GM18511 (cell line): ENCODE measurements around the gene TBC1D2.

Experiments
- ATAC-seq: cut with Tn5 transposase; IDR thresholded peaks from one replicate; pipeline ENCODE4 v1.9.1; 2021; ENCODE audit warnings: mild to moderate bottlenecking, moderate library complexity; ENCODE audit not compliant: unreplicated experiment

TBC1D2 gene

DNA sequence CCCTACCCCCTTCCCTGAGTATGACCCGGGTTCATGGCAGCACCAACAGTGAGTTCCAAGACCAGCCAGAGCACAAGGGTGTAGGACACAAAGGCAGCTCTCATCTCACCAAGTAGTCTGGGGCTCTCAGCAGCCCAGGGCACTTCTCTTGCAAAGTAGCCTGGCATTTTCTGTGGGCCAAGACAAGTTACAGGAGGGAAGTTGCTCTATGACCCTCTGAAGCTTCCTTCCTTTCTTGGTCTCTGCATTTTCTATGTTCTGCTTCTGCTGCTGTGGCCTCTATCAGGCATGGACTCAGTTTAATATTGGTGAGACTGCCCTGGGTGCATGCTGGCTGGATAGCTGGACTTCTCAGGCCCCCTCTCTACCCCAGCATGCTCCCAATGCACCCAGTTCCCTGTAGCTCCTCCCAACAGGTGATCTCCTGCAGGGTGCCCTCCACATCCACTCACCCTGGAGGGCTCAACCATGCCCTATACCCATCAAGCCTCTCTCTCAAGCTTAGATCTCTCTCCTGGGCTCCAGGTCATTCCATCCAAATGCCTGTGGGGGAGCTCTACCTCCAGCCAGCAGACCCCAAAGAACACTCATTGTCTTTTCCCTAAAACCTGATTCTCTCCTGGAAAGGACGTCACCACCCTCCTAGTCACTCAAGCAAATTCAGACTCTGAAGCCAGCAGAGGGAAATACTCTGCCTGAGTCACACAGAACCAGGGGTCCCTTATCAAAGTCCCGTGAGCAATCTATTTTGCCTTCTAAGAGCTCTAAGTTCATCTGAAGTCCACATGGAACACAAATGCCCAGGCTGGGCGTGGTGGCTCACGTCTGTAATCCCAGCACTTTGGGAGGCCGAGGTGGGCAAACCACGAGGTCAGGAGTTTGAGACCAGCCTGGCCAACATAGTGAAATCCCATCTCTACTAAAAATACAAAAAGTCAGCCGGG lies 13.8 kb downstream of the TBC1D2 start:
- ATAC-seq = no peak

DNA sequence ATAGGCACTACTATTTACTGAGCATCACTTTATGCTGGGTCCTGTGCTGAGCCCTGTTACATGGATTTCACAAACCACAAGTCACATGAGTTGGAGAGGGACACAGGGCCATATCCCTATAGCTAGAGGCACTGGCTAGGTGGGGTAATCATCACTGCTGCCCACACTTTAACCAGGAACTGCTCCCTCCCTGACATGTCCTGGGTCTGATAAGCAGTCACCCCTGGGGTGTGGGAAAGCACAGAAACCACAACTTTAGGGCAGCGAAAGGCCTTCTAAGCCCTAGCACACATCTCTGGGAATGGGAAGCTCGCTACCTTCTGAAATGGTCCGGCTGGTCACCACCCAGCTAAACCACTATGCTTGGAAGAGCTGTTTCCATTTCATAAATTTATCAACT lies 15.0 kb downstream of the TBC1D2 start:
- ATAC-seq = no peak

DNA sequence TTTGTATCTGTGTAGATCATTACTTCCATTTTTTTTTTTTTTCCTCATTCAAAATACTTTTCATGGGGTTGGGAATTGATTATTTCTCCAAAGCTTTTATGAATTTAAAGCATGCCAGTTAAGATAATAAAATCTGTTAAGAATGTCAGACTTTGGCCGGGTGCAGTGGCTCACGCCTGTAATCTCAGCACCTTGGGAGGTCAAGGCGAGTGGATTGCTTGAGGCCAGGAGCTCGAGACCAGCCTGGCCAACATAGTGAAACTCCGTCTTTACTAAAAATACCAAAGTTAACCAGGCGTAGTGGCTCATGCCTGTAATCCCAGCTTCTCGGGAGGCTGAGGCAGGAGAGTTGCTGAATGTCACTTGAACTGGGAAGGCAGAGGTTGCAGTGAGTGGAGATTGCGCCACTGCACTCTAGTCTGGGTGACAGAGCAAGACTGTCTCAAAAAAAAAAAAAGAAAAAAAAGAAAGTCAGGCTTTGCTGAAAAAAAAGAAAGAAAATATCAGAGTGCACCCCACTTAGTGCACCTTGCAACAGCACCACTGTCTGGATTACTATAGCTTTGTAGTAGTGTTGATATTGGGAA lies 18.5 kb downstream of the TBC1D2 start:
- ATAC-seq = no peak

DNA sequence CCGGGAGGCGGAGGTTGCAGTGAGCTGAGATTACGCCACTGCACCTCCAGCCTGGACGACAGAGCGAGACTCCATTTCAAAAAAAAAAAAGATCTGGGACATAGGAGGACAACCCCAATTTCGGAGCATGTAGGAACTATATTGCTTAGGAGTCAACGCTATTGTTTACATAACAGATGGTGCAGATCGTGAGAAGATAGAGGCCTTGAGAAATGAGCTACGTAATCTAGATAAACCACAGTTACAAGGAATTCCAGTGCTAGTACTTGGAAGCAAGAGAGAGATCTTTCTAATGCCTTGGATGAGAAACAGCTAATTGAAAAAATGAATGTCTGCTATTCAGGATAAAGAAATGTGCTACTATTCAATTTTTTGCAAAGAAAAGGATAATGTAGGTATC lies 20.3 kb downstream of the TBC1D2 start:
- ATAC-seq = no peak

DNA sequence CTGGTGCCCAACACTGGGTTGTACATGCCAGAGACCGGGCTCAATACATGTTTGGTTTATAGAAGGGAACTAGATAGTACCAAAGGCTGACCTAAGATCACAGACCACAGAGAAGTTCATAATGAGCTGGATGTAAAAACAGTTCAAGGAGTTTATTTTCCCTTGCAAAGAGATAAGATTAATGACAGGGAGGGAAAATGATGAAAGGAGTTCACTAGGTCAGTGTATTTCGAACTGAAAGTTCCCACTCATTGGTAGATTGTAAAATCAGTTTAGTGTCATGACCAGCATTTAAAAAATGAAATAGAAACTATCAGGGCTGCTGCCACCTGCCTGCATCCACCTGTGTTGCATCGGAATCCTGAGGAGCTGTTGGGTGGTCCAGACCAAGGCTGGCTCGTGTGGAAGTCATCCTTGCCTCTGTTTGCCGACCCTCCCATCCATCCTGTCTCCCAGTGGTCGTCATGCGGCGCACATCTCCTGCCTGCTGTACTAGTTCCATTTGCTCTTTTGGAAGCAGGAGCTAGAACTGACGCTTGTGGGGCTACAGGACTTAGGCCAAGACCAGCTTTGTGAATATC lies 21.1 kb downstream of the TBC1D2 start:
- ATAC-seq = no peak

DNA sequence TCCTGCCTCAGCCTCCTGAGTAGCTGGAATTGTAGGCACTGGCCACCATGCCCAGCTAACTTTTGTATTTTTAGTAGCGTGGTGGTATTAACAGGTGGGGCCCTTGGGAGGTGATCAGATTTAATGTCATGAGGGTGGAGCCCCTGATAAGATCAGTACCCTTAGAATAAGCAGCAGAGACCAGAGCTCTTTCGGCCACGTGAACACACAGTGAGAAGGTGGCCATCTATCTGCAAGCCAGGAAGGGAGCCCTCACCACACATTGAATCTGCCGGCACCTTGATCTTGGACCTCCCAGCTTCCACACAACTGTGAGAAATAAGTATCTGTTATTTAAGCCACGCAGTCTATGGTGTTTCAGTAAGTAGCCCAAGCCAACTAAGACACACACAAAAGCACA lies 22.5 kb downstream of the TBC1D2 start:
- ATAC-seq = no peak

DNA sequence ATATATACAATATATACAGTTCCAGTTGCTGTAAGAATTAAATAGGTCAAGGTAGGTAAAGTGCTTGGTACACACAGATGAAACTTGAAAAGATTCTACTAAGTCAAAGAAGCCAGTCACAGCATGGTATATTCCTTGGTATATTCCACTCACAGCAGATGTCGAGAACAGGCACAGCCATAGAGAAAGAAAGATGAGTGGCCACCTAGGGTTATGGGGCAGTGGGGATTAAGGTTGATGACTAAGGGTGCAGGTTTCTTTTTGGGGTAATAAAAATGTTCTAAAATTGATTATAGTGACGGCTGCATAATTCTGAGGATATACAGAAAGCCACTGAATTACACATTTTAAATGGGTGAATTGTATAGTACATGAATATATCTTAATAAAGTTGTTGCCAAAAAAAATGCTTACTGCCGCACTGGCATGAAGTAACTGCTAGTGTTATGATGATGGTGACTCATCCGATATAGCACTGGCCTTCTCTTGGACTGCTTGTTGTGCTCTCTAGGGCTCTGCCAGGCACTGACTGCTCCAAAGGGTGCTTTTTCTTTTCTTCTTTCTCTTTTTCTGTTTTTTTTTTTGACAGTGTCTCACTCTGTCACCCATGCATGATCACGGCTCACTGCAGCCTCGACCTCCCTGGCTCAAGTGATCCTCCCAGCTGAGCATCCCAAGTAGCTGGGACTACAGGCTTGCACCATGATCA lies 23.5 kb downstream of the TBC1D2 start:
- ATAC-seq = no peak

DNA sequence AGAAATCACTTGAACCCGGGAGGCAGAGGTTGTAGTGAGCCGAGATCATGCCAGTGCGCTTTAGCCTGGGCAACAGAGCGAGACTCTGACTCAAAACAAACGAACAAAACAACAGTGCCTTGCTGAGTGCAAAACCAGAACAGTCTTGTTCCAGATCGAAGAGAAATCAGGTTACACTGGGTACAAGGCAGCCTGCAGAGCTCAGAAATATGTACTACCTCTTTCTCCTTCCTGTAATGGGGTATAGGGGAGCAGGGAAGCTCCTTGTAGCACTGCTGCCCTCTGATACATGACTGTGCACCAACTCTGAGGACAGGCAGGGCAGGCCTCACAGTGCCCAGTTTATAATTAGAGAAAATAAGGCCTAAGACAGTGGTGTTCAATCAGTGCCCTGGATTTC lies 24.7 kb downstream of the TBC1D2 start:
- ATAC-seq = no peak

DNA sequence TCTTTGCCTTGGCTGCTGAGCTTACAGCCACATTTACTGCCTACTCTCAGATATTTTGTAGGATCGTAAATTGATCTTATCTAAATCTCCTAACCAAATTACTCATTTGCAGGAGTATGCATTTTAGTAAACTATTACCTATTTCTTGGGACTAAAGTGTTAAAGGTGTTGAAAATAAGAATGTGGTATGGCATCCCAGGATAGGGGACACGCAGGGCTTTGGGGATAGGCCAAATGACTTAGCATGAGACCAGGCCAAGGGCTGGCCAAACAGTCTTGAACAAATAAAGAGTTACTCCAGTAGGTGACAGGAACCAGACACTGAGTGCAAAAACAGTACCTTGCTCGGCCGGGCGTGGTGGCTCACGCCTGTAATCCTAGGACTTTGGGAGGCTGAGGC lies 25.1 kb downstream of the TBC1D2 start:
- ATAC-seq = no peak

DNA sequence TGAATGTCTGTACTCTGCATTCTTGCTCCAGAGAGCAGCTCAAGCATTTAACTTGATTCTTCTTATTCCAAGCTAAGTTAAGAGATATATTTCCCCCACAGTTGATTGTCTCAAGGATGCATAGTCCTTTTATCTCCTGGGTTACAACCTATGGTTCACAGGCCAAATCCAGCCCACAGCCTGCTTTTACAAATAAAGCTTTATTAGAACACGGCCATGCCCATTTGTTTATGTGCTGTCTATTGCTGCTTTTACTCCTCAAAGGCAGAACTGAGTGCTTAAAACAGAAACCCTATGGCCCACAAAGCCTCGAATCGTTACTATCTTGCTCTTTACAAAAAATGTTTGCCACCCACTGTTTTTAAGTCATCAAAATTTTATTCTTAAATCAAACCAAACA lies 25.8 kb downstream of the TBC1D2 start:
- no peak for ATAC-seq

DNA sequence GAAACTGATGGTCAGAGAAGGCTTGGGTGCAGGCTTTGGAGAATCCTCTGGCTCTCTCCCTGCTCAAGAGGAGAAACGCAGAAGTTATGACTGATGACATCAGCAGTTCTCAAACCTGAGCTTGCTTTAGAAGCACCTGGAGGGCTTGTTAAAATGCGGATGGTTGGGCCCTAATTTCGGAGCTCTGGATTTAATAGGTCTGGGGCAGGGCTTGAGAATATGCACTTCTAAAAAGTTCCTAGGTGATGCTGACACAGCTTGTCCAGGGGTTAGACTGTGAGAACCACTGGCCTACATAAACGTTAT lies 26.4 kb downstream of the TBC1D2 start:
- no peak for ATAC-seq

DNA sequence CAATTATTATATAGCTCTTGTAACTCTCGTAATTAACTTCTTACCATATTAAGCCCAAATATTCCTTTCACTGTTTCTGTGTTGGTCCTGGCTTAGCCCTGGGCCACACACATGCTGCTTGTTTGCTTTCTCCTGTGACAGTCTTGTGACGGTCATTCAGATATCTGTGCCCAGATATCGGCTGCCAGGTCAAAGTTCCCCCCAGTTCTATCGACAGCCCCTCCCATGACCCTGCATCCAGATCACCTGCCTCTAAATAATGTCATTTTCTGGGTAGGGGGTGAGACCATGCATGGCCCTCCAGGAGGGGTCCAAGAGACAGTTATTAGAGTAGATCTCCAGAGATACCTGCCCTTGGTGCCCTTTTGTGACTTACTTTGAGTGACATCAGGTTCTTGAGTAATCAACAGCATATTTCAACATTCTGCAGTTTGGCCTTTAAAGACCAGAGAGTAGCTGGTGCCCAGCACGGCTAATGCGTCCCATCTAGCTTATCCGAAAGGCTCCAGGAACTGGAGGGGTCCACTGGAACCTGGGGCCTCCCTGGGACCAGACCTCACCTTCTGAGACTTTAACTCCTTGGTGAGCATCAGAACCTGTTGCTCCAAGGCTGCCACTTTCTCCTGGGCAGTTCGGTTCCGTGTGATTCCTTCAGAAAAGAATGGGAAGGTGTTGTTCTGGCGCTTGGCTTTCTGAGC lies 26.9 kb downstream of the TBC1D2 start:
- no peak for ATAC-seq

DNA sequence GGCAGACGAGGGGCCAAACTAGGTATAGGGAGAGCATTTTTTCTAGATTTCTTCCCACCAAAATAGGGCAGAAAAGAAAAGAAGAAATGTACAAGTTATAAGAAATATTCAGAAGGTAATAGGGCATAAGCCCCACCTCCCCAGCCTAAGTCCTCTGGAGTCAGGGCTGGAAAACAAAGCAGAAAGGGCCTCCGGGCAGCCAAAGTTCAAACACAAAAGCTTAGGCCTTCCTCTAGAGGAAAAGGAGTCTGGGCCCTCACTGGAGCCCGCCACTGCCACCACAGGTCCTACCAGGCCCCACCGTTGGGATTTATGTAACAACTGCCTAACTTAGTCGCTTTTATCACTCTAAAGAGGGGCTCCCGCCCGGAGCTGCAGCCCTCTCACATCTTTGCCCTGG lies 27.6 kb downstream of the TBC1D2 start:
- no peak for ATAC-seq

DNA sequence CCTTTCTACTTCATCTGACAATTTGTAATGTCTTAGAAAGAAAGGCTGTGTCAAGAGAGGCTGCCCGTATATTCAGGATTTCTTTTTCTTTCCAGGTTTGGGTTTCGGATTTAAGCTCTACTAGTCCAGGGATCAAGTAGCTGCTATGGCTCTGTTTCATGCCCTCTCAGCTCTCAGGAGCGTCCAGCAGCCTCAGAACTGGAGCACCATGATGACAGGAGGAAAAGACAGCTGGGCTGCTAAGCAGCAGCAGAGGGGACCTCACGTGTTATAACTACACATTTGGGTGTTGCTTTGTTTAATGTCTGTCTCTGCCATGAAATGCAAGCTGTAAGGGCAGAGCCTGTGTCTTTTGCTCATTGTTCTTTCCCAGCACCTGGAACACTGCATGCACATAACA lies 28.5 kb downstream of the TBC1D2 start:
- no peak for ATAC-seq

DNA sequence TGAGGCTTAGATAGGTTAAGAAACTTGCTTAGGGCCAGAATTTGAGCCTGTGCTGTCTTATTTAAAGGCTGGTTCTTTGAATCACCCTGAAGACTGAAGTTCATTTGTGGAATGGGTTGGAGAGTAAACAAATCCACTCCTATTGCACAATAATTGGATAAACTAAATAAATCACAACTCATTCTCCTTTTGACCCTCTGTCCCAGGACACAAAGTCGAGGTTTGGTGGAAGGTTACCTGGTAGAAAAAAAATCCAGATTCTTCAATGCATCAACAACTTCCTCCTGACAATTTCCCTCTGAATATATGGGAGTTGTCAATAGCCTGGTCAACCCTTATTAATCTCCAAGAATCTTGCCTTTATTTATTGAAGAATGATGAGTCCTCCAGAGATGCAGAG lies 28.9 kb downstream of the TBC1D2 start:
- no peak for ATAC-seq

DNA sequence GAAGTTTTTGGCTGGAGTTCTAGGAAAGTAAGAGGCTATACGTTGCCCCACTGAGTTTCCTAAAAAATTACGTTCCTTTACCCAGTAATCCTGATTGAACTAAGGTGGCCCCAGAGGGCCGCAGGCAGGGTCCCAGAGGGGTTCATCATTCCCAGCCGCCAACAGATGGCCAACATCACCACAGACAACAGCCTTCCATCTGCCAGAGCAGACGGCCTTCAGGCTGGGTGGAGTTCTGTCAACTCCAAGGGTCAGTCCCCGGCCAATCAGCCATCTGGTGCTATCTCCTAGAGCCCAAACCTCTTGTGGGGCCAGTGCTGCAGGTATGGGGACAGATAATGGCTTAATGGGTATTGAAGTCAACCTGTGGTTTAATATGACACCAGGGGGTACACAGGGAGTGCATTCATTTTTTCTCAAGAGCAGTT lies 30.4 kb downstream of the TBC1D2 start:
- ATAC-seq = no peak

DNA sequence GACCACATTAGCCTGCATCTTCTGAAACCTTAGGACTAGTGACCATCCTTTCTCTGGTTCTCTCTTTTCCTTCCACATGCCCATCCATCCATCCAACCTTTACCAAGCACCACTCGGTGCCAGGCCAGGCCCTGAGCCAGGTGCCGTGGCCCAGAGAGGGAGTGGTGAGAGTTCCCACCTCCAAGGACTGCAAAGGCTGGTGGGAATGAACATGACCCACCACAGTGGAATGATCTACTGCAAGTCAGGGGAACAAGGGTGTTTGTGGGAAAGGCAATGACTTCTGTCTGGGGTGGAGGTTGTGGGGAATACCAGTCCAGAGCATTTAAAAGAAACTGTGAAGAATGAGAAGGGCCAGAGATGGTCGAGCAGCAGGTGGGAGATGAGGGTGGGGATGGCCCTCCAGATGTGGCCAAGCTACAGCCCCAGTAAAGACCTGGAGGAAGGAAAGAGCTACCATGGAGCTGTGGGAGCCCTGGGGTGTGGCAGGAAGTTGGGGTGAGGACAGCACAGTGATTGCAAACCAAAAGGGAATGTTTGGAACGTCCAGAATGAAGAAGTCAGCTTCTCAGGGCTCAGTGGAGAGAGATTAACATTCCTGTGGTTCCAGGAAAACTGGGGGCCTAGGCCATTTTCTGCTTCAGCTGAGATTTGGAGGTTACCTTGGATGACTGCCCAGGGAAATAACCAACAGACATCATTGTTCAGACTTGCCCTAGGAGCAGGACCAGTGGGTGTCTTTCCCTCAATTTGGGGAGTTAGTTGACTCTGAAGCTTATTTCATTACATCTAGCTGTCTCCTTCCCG lies 32.4 kb downstream of the TBC1D2 start:
- ATAC-seq = no peak

DNA sequence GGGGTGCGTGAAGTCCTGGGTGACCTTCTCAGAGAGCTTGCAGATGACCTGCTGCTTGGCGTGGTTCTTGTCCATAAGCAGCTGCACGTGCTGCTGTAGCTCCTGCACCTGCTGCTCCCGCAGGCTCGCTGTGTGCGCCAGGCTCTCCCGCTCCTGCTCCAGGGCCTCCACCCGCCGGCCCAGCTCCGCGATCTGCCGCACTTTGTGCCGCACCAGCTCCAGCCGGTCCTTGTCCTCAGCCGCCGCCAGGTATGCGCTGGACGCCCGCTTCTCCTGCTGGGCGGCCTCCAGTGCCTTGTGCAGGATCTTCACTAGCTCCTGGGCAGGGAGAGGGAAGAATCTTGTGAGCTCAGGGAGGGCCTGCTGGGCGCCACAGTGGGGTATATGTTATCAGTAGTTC lies 34.5 kb downstream of the TBC1D2 start:
- ATAC-seq = no peak

DNA sequence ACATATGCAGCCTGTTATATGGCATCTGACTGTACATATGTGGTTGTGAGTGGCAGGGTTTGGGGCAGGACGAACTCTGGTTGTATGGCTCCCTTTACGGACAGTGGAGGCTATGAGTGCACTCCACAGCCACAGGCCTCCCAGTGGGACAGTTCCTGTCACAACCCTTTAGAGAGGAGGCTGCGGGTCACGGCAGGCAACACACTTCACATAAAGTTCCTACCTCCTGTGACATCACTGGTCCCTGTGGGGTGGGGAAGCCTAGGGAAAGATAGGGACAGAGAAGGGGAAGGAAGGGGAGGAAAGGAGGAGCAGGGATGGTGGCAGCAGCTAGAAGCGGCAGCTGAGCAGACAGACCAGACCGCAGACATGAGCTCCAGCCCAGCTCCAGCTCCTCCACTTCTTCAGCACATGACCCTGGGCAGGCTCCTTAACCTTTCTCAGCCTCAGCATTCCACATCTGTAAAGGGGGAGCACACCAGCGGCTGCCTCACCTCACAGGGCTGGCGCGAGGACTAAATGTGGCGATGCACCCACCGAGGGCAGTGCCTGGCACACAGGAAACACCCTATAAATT lies 35.6 kb downstream of the TBC1D2 start:
- ATAC-seq = no peak

DNA sequence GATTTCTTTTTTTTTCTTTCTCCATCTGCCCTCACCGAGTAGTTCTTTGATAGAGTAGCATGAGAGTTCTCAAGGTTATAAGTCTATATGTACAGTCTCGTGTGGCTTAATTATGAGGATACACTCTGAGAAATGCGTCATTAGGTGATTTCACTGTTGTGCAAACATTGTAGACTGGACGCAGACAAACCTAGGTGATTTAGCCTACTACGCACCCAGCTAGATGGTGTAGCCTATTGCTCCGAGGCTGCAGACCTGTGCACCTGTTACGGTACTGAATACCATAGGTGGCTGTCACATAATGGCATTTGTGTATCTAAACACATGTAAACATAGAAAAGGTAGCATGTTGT lies 36.1 kb downstream of the TBC1D2 start:
- ATAC-seq = no peak
